K562 (cell line): Measurements from ENCODE around the gene LIMD2. TPM values are rescaled to one million over a fixed set of nuclear protein-coding genes. Genes with fewer than 3 reads are reported as not detected.
A peak's percentile ranks its signal among the peaks of the same experiment; 100 is the strongest.

Experiments
- ATAC-seq: fragments of 200-7000 bp; cut with Tn5 transposase; 3 replicates; pipeline ENCODE4 v1.9.1; 2020; ENCODE audit warnings: moderate library complexity
- BruUV-seq: library from RNA; stranded (reverse); fragments of 400-500 nt; replicated peaks from 2 replicates; lab custom pipeline; 2021; lab: Mats Ljungman, UMichigan
- CTCF ChIA-PET: fragments of 300-600 bp; formaldehyde crosslinking; extraction: SDS; loops from one replicate; lab custom pipeline; 2021; ENCODE audit warnings: low intra/inter-chr PET ratio; lab: Yijun Ruan, JAX
- POLR2A ChIA-PET: fragments of 300-600, 350-650 bp; sonication (Branson Sonifier 250); formaldehyde crosslinking; extraction: SDS; loops from one replicate; lab custom pipeline; 2021; ENCODE audit warnings: antibody characterized with exemption, inconsistent platforms; lab: Yijun Ruan, JAX
- DNase-seq, 4 experiments: peaks; one replicate each; pipeline versions ENCODE4 v3.0.0 to v3.0.0-alpha.2; 2011 to 2018; ENCODE audit warnings: low spot score in 3 of 4, mixed read lengths in 3 of 4; ENCODE audit errors: extremely low read depth in 1 of 4
- FAIRE-seq: peaks from 2 replicates; lab custom pipeline; 2011; peaks lifted over from hg19 to GRCh38; lab: Jason Lieb, UNC
- H2AFZ ChIP-seq: 2 replicates; pipeline ENCODE4 v1.6.0; 2011; ENCODE audit warnings: low read depth, low read length, control low read depth, inconsistent platforms
- H3K27ac ChIP-seq: fragments of 200-600 bp; 3 replicates; pipeline ENCODE4 v1.8.0; 2011; ENCODE audit warnings: low read depth, mild to moderate bottlenecking, control low read depth, inconsistent platforms, low read length, moderate library complexity, mixed read lengths; ENCODE audit errors: extremely low read depth
- H3K27me3 ChIP-seq, 2 experiments: fragments of 300-600 bp in 1 of 2; 2 replicates in 1 of 2; 3 replicates in 1 of 2; pipeline versions ENCODE4 v1.6.0 to v1.8.0; 2011; ENCODE audit warnings: inconsistent platforms in 2 of 2, low read length in 2 of 2, mild to moderate bottlenecking in 1 of 2, mixed read lengths in 1 of 2, moderate library complexity in 1 of 2; ENCODE audit not compliant: control insufficient read depth in 2 of 2, insufficient read depth in 2 of 2
- H3K36me3 ChIP-seq: fragments of 300-600 bp; 3 replicates; pipeline ENCODE4 v1.8.0; 2011; ENCODE audit warnings: mild to moderate bottlenecking, low read length, inconsistent platforms; ENCODE audit not compliant: control insufficient read depth, insufficient read depth
- H3K4me1 ChIP-seq, 2 experiments: fragments of 200-600 bp in 1 of 2; replicated peaks in 1 of 2; 2 replicates in 1 of 2; 3 replicates in 1 of 2; pipeline versions ENCODE4 v1.5.1 to v1.8.0; 2011; ENCODE audit warnings: inconsistent platforms in 2 of 2, low read length in 2 of 2, mild to moderate bottlenecking in 1 of 2, mixed read lengths in 1 of 2, moderate library complexity in 1 of 2; ENCODE audit not compliant: control insufficient read depth in 2 of 2, insufficient read depth in 2 of 2
- H3K4me2 ChIP-seq: 2 replicates; pipeline ENCODE4 v1.6.1; 2011; ENCODE audit warnings: low read length, control low read depth, inconsistent platforms, mixed read lengths; ENCODE audit not compliant: insufficient read depth
- H3K4me3 ChIP-seq: fragments of 200-600 bp; sonication (generic), shearing (Covaris generic); 2 replicates; pipeline ENCODE4 v1.5.1; 2016; ENCODE audit warnings: control low read depth, inconsistent platforms
- H3K79me2 ChIP-seq: fragments of 200-600 bp; 3 replicates; pipeline ENCODE4 v1.8.0; 2011; ENCODE audit warnings: low read length, inconsistent platforms; ENCODE audit not compliant: control insufficient read depth, insufficient read depth
- H3K9ac ChIP-seq, 2 experiments: 2 replicates each; pipeline versions ENCODE4 v1.6.0 to v1.6.1; 2011; ENCODE audit warnings: low read depth in 2 of 2, low read length in 2 of 2, control low read depth in 1 of 2, inconsistent platforms in 1 of 2, mild to moderate bottlenecking in 1 of 2, mixed read lengths in 1 of 2; ENCODE audit not compliant: insufficient read depth in 1 of 2
- H3K9me1 ChIP-seq: one replicate; pipeline ENCODE4 v1.6.0; 2011; ENCODE audit warnings: inconsistent platforms, mild to moderate bottlenecking, low read length, moderate library complexity; ENCODE audit not compliant: control insufficient read depth, insufficient read depth
- H3K9me3 ChIP-seq: replicated peaks from 2 replicates; pipeline ENCODE4 v1.5.1; 2011; ENCODE audit warnings: low read depth, low read length, inconsistent platforms; ENCODE audit not compliant: control insufficient read depth, insufficient read depth
- H4K20me1 ChIP-seq: replicated peaks from 2 replicates; pipeline ENCODE4 v1.6.1; 2011; ENCODE audit warnings: low read length, inconsistent platforms, mixed read lengths; ENCODE audit not compliant: control insufficient read depth, insufficient read depth
- BHLHE40 ChIP-seq: IDR thresholded peaks from 2 replicates; pipeline ENCODE4 v1.6.1; 2011; ENCODE audit warnings: low read length, improper control_type of control experiment
- BMI1 ChIP-seq: fragments of 150-350 bp; IDR thresholded peaks from 2 replicates; pipeline ENCODE4 v1.6.1; 2014; ENCODE audit warnings: low read length
- CC2D1A ChIP-seq: fragments of 450-650 bp; IDR thresholded peaks from 2 replicates; pipeline ENCODE4 v1.6.1; 2017; ENCODE audit warnings: mild to moderate bottlenecking
- CEBPB ChIP-seq: fragments of 450-650 bp; IDR thresholded peaks from 2 replicates; pipeline ENCODE4 v1.6.1; 2016; ENCODE audit warnings: missing genetic modification characterization, missing compliant biosample characterization
- CREB1 ChIP-seq, 2 experiments: sonication (generic) in 1 of 2; formaldehyde crosslinking in 1 of 2; IDR thresholded peaks; 2 replicates each; pipeline versions ENCODE4 v1.6.1 to v1.8.0; 2012 to 2022; ENCODE audit warnings: inconsistent platforms in 1 of 2, mild to moderate bottlenecking in 1 of 2, missing genetic modification reagents in 1 of 2, moderate library complexity in 1 of 2
- GTF2A2 ChIP-seq: IDR thresholded peaks from 2 replicates; pipeline ENCODE4 v1.6.1; 2016; ENCODE audit warnings: mild to moderate bottlenecking, missing genetic modification characterization, missing compliant biosample characterization
- LARP7 ChIP-seq: fragments of 450-650 bp; IDR thresholded peaks from 2 replicates; pipeline ENCODE4 v1.6.1; 2016
- MBD2 ChIP-seq: sonication (generic); IDR thresholded peaks from 2 replicates; pipeline ENCODE4 v1.6.1; 2016; ENCODE audit warnings: low read depth, borderline replicate concordance
- MYBL2 ChIP-seq, 2 experiments: fragments of 450-650 bp in 1 of 2; sonication (generic) in 1 of 2; formaldehyde crosslinking in 1 of 2; IDR thresholded peaks; 2 replicates each; pipeline versions ENCODE4 v1.6.1 to v1.8.1; 2017 to 2022; ENCODE audit warnings: borderline replicate concordance in 1 of 2, inconsistent platforms in 1 of 2, low read depth in 1 of 2, mild to moderate bottlenecking in 1 of 2, missing genetic modification reagents in 1 of 2, moderate library complexity in 1 of 2
- POLR2A ChIP-seq: fragments of 450-650 bp; conservative IDR thresholded peaks from 2 replicates; pipeline ENCODE4 v1.6.1; 2016
- RBM14 ChIP-seq: fragments of 200-400 bp; formaldehyde crosslinking; IDR thresholded peaks from 2 replicates; pipeline ENCODE4 v1.6.1; 2018; ENCODE audit warnings: low read depth, mild to moderate bottlenecking, low read length, moderate library complexity, borderline replicate concordance; ENCODE audit not compliant: insufficient read depth
- SMAD2 ChIP-seq: fragments of 150-350 bp; IDR thresholded peaks from 2 replicates; pipeline ENCODE4 v1.6.1; 2014; ENCODE audit warnings: low read depth, mild to moderate bottlenecking, low read length
- SMARCA5 ChIP-seq: fragments of 450-650 bp; IDR thresholded peaks from 2 replicates; pipeline ENCODE4 v1.6.1; 2016
- SNIP1 ChIP-seq: fragments of 450-650 bp; IDR thresholded peaks from 2 replicates; pipeline ENCODE4 v1.7.1; 2017; ENCODE audit warnings: low read depth, mild to moderate bottlenecking
- WHSC1 ChIP-seq: IDR thresholded peaks from one replicate; pipeline ENCODE4 v1.6.1; 2012; ENCODE audit warnings: low read length, control low read depth, inconsistent platforms
- ZC3H4 ChIP-seq: sonication (generic); formaldehyde crosslinking; IDR thresholded peaks from 2 replicates; pipeline ENCODE4 v1.9.0; 2021; ENCODE audit warnings: missing genetic modification reagents, borderline replicate concordance
- ZNF274 ChIP-seq: IDR thresholded peaks from 2 replicates; pipeline ENCODE4 v1.6.1; 2011; ENCODE audit warnings: low read depth, mild to moderate bottlenecking, low read length, moderate library complexity, borderline replicate concordance
- ZNF668 ChIP-seq: fragments of 250-450 bp; sonication (Bioruptor Pico); IDR thresholded peaks from 2 replicates; pipeline ENCODE4 v1.8.0; 2022; ENCODE audit warnings: mild to moderate bottlenecking, inconsistent platforms
- ZNF77 ChIP-seq: fragments of 250-450 bp; sonication (Bioruptor Pico); IDR thresholded peaks from 2 replicates; pipeline ENCODE4 v1.5.0; 2020
- WGBS: fragments of 100-300 bp; shearing (Covaris generic); methylation state at CpG from one replicate; pipeline ENCODE4 v1.1.6; 2016; ENCODE audit warnings: low coverage, mixed read lengths; ENCODE audit not compliant: insufficient coverage; ENCODE audit errors: missing lambda C conversion rate; 5-methylcytosine and 5-hydroxymethylcytosine counted together
- in situ Hi-C: fragments of 300-500 bp; cut with MboI; formaldehyde crosslinking; loops from 4 replicates; pipeline ENCODE4 v1.15.0; 2018; ENCODE audit warnings: inconsistent platforms, mixed read lengths
- intact Hi-C: fragments of 100-400 bp; cut with micrococcal nuclease; formaldehyde crosslinking; loops from 2 replicates; pipeline ENCODE4 v1.14.2; 2022
- polyA plus RNA-seq, 8 experiments: library from polyadenylated mRNA; depleted of rRNA in 4 of 8; stranded (reverse) in 5 of 8; unstranded in 3 of 8; fragments of >200 nt; fragmentation: Nextera tagmentation in 2 of 8; fragmentation: Illumina TruSeq in 1 of 8; extraction: Ambion mirVana in 2 of 8; extraction: Trizol in 1 of 8; gene quantifications; 2 replicates each; pipeline versions ENCODE4 v1.2.1 to v1.2.3, GENCODE V29; 2011 to 2014; ENCODE audit warnings: inconsistent platforms in 1 of 8, missing spikeins in 1 of 8
- total RNA-seq, 7 experiments: library from RNA; depleted of rRNA in 6 of 7; stranded (reverse); fragments of >200 nt in 6 of 7; fragmentation: Illumina TruSeq in 2 of 7; extraction: Trizol in 2 of 7; gene quantifications; 2 replicates each; pipeline versions ENCODE4 v1.2.1 to v1.2.3, GENCODE V29; 2011 to 2021; ENCODE audit warnings: low replicate concordance in 1 of 7
- TF ChIP-seq, protein P1 (sequence below): fragments of 450-650 bp; IDR thresholded peaks from 2 replicates; pipeline ENCODE4 v1.6.1; 2016; ENCODE audit warnings: low read depth, mild to moderate bottlenecking, moderate library complexity
- TF ChIP-seq, protein P2 (sequence below): fragments of 450-650 bp; formaldehyde crosslinking; IDR thresholded peaks from 2 replicates; pipeline ENCODE4 v1.4.0; 2022; ENCODE audit warnings: missing genetic modification characterization

The LIMD2 gene
- total and polyA plus RNA-seq, 9 of the 15 experiments (the other 6 are each of a cell fraction or from before 2014, with no cell fraction given) = 0.07 to 11.2 (median 2.8) TPM

DNA sequence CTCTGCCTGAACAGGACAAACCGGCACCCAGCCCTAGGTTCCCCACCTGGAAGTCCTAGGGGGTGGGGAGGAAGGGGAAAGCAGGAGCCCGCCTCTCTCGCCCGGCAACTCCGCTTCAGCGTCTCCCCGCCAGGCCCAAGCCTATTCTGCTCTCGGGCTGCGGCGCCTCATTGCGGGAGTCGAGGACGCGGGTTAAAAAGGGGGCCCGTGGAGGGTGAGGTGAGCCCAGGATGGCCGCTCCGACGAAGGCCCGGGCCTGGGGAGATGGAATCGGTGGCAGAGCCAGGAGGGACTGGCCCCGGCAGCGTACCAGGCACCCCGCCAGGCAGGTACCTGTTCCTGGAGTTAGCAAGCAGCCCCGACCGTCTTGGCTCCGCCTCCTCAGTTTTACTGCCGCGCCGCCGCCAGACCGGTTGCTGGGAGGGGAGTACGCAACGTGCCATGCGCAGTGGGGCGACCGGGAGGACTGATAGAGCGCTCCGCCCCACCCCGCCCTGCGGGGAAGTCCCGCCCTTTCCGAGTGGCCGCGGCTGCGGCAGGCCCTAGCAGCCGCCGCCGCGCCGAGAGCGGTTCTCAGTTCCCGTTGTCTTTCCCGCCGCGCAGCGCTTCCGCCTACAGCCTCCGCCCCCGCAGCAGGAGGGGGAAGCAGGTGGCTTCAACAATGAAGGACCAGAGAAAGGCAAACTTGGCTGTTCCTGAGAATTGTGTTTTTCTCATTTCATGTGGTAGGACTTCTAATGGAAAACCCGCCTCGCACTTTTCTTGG lies 41.7 kb upstream of the LIMD2 start, which contains the start of gene STRADA:
TSS of gene STRADA (minus strand) at position 392 of the 766 bp plus-strand sequence. CDS start 13,430 bp downstream, outside the sequence.
- H3K27ac ChIP-seq = peak within 1 kb of the TSS; percentile 87
- no peaks in the 10 kb centered on the region for H3K9me1 ChIP-seq
- H3K27me3 ChIP-seq = no peaks in the 10 kb centered on the region
- peak; percentile 94 for FAIRE-seq
- POLR2A ChIA-PET = interaction anchor here (0.6 to 2.6 kb wide), 17 partner anchors 8 to 1035 kb away, joined by 3 to 33 read pairs (median 4); partner anchors contain the start of genes CCDC47 and DDX42
- H2AFZ ChIP-seq = peak within 1 kb of the TSS; percentile 90
- peaks cover 11% of the 10 kb centered on the region for H3K79me2 ChIP-seq
- peak within 1 kb of the TSS; percentile 84 for H3K4me3 ChIP-seq
- H3K36me3 ChIP-seq = peaks cover 21% of the 10 kb centered on the region
- WGBS = under 1% methylated on average over 36 of the region's 61 CpGs
- CTCF ChIA-PET = no interaction called here
- intact Hi-C loops (loop anchor here (2.0 kb wide), 1 partner anchor 29 kb away; no protein-coding TSS in a partner anchor), in situ Hi-C loops (no loop called here)
- H4K20me1 ChIP-seq = no peaks in the 10 kb centered on the region
- no peaks in the 10 kb centered on the region for H3K9me3 ChIP-seq
- peak within 1 kb of the TSS; percentile 86 to 99 for H3K9ac ChIP-seq
- peak; percentile 97 to 99 (median 98) for DNase-seq
- BruUV-seq = no TSS peak
- H3K4me2 ChIP-seq = peak within 1 kb of the TSS; percentile 91
- H3K4me1 ChIP-seq = peaks cover 4 to 18% of the 10 kb centered on the region in 2 experiments; a peak in 3 of 5 replicates
- peak; percentile 96 for ATAC-seq
- TF ChIP-seq ZNF668 (CRISPR knock-in tag) = no peak
- no peak for TF ChIP-seq ZNF77 (CRISPR knock-in tag)
- peak; percentile 40; the same call in 1 of the 2 replicates for TF ChIP-seq CC2D1A
- no peak for TF ChIP-seq LARP7
- peak; percentile 88 for TF ChIP-seq POLR2A
- TF ChIP-seq ZC3H4 (CRISPR knock-in tag) = no peak
- TF ChIP-seq, protein P1, sequence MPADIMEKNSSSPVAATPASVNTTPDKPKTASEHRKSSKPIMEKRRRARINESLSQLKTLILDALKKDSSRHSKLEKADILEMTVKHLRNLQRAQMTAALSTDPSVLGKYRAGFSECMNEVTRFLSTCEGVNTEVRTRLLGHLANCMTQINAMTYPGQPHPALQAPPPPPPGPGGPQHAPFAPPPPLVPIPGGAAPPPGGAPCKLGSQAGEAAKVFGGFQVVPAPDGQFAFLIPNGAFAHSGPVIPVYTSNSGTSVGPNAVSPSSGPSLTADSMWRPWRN = no peak
- no peak for TF ChIP-seq SNIP1
- no peak for TF ChIP-seq GTF2A2 (tag)
- TF ChIP-seq BHLHE40 = no peak
- TF ChIP-seq, protein P2, sequence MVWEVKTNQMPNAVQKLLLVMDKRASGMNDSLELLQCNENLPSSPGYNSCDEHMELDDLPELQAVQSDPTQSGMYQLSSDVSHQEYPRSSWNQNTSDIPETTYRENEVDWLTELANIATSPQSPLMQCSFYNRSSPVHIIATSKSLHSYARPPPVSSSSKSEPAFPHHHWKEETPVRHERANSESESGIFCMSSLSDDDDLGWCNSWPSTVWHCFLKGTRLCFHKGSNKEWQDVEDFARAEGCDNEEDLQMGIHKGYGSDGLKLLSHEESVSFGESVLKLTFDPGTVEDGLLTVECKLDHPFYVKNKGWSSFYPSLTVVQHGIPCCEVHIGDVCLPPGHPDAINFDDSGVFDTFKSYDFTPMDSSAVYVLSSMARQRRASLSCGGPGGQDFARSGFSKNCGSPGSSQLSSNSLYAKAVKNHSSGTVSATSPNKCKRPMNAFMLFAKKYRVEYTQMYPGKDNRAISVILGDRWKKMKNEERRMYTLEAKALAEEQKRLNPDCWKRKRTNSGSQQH = no peak
- TF ChIP-seq SMARCA5 = peak; percentile 90; the same call in 1 of the 2 replicates
- TF ChIP-seq WHSC1 = no peak
- TF ChIP-seq SMAD2 = no peak
- no peak for TF ChIP-seq ZNF274
- TF ChIP-seq CEBPB (tag) = no peak
- TF ChIP-seq BMI1 = no peak
- no peak for TF ChIP-seq MYBL2 (IDR thresholded peaks at IDR 0.05; ENCODE audit: low read depth)
- no peak for TF ChIP-seq MYBL2 (CRISPR knock-in tag; IDR thresholded peaks at IDR 0.05; ENCODE audit: borderline replicate concordance)
- 0 out of 2 replicates have a peak, but pooled peaks have one; percentile 30 for TF ChIP-seq RBM14
- no peak for TF ChIP-seq CREB1 (IDR thresholded peaks at IDR 0.05)
- TF ChIP-seq CREB1 (CRISPR knock-in tag; IDR thresholded peaks at IDR 0.05) = peak; percentile 47; the same call in 1 of the 2 replicates
- no peak; the same call in 1 of the 2 replicates for TF ChIP-seq MBD2
